ENCODE results near the gene TNS3. TPM values are rescaled to one million over a fixed set of nuclear protein-coding genes. Genes with fewer than 3 reads are reported as not detected.

Gene TNS3
- total RNA-seq, 4 donors from 2014 or later, result 34.6 to 52.5 (median 48.6) TPM

GRCh38 chr7:47550788-47551470, 31.0 kb downstream of the TNS3 start:
- no peak overlapping the region for H3K27ac ChIP-seq (replicated peaks in 1 of 4)
- peaks cover 15 to 26% (median 20%) of the 10 kb centered on the region in 4 donors for H3K4me1 ChIP-seq
- H3K9me3 ChIP-seq, result no peaks in the 10 kb centered on the region
- no peak for TF ChIP-seq EP300 (IDR thresholded peaks at IDR 0.05)
- no peak for TF ChIP-seq POLR2AphosphoS5 (IDR thresholded peaks at IDR 0.05)
- no peak for TF ChIP-seq POLR2A (IDR thresholded peaks at IDR 0.05; ENCODE audit: low read depth)
- TF ChIP-seq, protein P1, sequence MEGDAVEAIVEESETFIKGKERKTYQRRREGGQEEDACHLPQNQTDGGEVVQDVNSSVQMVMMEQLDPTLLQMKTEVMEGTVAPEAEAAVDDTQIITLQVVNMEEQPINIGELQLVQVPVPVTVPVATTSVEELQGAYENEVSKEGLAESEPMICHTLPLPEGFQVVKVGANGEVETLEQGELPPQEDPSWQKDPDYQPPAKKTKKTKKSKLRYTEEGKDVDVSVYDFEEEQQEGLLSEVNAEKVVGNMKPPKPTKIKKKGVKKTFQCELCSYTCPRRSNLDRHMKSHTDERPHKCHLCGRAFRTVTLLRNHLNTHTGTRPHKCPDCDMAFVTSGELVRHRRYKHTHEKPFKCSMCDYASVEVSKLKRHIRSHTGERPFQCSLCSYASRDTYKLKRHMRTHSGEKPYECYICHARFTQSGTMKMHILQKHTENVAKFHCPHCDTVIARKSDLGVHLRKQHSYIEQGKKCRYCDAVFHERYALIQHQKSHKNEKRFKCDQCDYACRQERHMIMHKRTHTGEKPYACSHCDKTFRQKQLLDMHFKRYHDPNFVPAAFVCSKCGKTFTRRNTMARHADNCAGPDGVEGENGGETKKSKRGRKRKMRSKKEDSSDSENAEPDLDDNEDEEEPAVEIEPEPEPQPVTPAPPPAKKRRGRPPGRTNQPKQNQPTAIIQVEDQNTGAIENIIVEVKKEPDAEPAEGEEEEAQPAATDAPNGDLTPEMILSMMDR (IDR thresholded peaks at IDR 0.05), result no peak
- DNase-seq (ENCODE audit: extremely low spot score), result no peak
- H3K36me3 ChIP-seq, result no peaks in the 10 kb centered on the region
- no peaks in the 10 kb centered on the region for H3K27me3 ChIP-seq
- 73% methylated on average over 11 of the region's 11 CpGs for WGBS
- H3K4me3 ChIP-seq, result no peak overlapping the region
- intact Hi-C loops (cut with DNase I), result no loop called here

- TF ChIP-seq POLR2A (IDR thresholded peaks at IDR 0.05; ENCODE audit: low read depth) (no peak), POLR2AphosphoS5 (IDR thresholded peaks at IDR 0.05) (no peak), EP300 (IDR thresholded peaks at IDR 0.05) (no peak)
- TF ChIP-seq, protein P1 (IDR thresholded peaks at IDR 0.05), result no peak
- WGBS, result 87% methylated on average over 8 of the region's 8 CpGs
- intact Hi-C loops (cut with DNase I), result no loop called here
- Histone ChIP-seq H3K27me3 (no peaks in the 10 kb centered on the region), H3K4me3 (no peak overlapping the region), H3K27ac (replicated peaks in 1 of 4) (no peak overlapping the region), H3K9me3 (no peaks in the 10 kb centered on the region), H3K4me1 (peaks cover 15 to 26% (median 20%) of the 10 kb centered on the region in 4 donors), H3K36me3 (no peaks in the 10 kb centered on the region)
- DNase-seq (ENCODE audit: extremely low spot score), result no peak
Measured at GRCh38 chr7:47549916-47550315, 32.0 kb downstream of the TNS3 start.

GRCh38 chr7:47549397-47549796, 32.5 kb downstream of the TNS3 start:
- no peak for DNase-seq (ENCODE audit: extremely low spot score)
- Histone ChIP-seq H3K27ac (replicated peaks in 1 of 4) (no peak overlapping the region), H3K9me3 (no peaks in the 10 kb centered on the region), H3K4me1 (peaks cover 15 to 28% (median 21%) of the 10 kb centered on the region in 4 donors), H3K27me3 (no peaks in the 10 kb centered on the region), H3K36me3 (no peaks in the 10 kb centered on the region), H3K4me3 (no peak overlapping the region)
- intact Hi-C loops (cut with DNase I), result no loop called here
- TF ChIP-seq POLR2A (IDR thresholded peaks at IDR 0.05; ENCODE audit: low read depth) (no peak), EP300 (IDR thresholded peaks at IDR 0.05) (no peak), POLR2AphosphoS5 (IDR thresholded peaks at IDR 0.05) (no peak)
- TF ChIP-seq, protein P1 (IDR thresholded peaks at IDR 0.05), result no peak
- 88% methylated on average over 4 of the region's 6 CpGs for WGBS

GRCh38 chr7:47548546-47548945, 33.4 kb downstream of the TNS3 start:
- no peaks in the 10 kb centered on the region for H3K27me3 ChIP-seq
- H3K9me3 ChIP-seq, result no peaks in the 10 kb centered on the region
- WGBS, result 97% methylated on average over 8 of the region's 8 CpGs
- intact Hi-C loops (cut with DNase I), result no loop called here
- TF ChIP-seq POLR2A (IDR thresholded peaks at IDR 0.05; ENCODE audit: low read depth) (no peak), POLR2AphosphoS5 (IDR thresholded peaks at IDR 0.05) (no peak), EP300 (IDR thresholded peaks at IDR 0.05) (no peak)
- TF ChIP-seq, protein P1 (IDR thresholded peaks at IDR 0.05), result no peak
- no peak for DNase-seq (ENCODE audit: extremely low spot score)
- no peaks in the 10 kb centered on the region for H3K36me3 ChIP-seq
- H3K4me1 ChIP-seq, result peaks cover 15 to 35% (median 25%) of the 10 kb centered on the region in 4 donors
- no peak overlapping the region for H3K27ac ChIP-seq (replicated peaks in 1 of 4)
- no peak overlapping the region for H3K4me3 ChIP-seq
